ENCODE measurements around the gene EVC.

DNA sequence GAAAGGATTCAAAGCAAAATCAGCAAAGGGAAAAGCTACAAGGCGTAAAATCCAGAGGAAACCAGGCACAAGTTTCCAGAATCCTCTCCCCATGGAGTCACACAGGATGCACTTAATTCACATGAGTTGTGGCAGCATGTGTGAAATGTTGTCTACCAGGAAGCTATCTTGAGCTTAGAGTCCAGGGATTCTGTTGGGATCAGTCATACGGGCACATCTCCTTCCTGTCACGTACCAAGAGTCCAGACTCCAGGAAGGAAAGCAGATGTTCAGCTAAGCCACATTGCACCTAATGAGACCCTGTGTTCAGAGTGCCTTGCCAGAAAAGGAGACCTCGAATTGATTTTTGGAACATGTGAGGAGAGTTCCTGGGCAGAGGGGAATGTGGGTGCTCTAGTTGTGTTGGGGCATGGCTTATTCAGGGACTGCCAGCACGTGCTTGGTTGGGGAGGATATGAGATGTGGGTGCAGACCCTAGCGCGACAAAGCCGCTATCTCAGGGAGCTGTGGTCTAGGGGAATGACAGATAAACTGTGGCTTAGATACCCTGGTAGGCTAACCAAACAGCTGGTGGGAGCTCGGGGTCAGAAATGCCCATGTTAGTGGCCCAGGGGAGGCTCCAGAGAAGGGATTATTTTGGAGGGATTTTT, 70.0 kb downstream of the EVC start:
- TF ChIP-seq POLR2AphosphoS5 (IDR thresholded peaks at IDR 0.05; ENCODE audit: low read depth, low read length) (no peak), POLR2A (IDR thresholded peaks at IDR 0.05; ENCODE audit: low read depth, low read length) (no peak), TAF1 (IDR thresholded peaks at IDR 0.05; ENCODE audit: borderline replicate concordance, low read depth, low read length) (no peak)
